A549 (cell line): Measurements from ENCODE around the gene PRTG. TPM values are rescaled to one million over a fixed set of nuclear protein-coding genes. Genes with fewer than 3 reads are reported as not detected.

Experiments
- ATAC-seq, 2 experiments: fragments of 200-7000 bp in 1 of 2; fragments of >200 bp in 1 of 2; cut with Nextera tagmentation in 1 of 2; cut with Tn5 transposase in 1 of 2; 3 replicates each; pipeline versions ENCODE4 v1.8.0 to v1.9.1; 2018 to 2020; ENCODE audit warnings: mild to moderate bottlenecking in 1 of 2, moderate library complexity in 1 of 2
- CTCF ChIA-PET: fragments of 300-600 bp; sonication (Branson Sonifier 250); formaldehyde crosslinking; extraction: SDS; loops from one replicate; lab custom pipeline; 2021; ENCODE audit warnings: antibody characterized with exemption, inconsistent platforms; lab: Yijun Ruan, JAX
- POLR2A ChIA-PET: fragments of 350-600 bp; formaldehyde crosslinking; extraction: SDS; loops from one replicate; lab custom pipeline; 2021; ENCODE audit warnings: antibody characterized with exemption, inconsistent platforms; lab: Yijun Ruan, JAX
- DNase-seq, 2 experiments: peaks; one replicate each; pipeline versions ENCODE4 v3.0.0 to v3.0.0-alpha.2; 2011 to 2016; ENCODE audit warnings: low read depth in 1 of 2, low spot score in 1 of 2
- FAIRE-seq: peaks from 2 replicates; lab custom pipeline; 2011; peaks lifted over from hg19 to GRCh38; lab: Jason Lieb, UNC
- H3K27ac ChIP-seq, 2 experiments: fragments of >200 bp; sonication (Bioruptor Twin); formaldehyde crosslinking; 3 replicates each; pipeline ENCODE4 v1.5.1; 2016 to 2017
- H3K4me1 ChIP-seq: fragments of >200 bp; sonication (Bioruptor Twin); formaldehyde crosslinking; 3 replicates; pipeline ENCODE4 v1.6.1; 2016
- H3K4me2 ChIP-seq: fragments of >200 bp; sonication (Bioruptor Twin); formaldehyde crosslinking; 3 replicates; pipeline ENCODE4 v1.6.1; 2016
- H3K4me3 ChIP-seq: fragments of >200 bp; sonication (Bioruptor Twin); formaldehyde crosslinking; 3 replicates; pipeline ENCODE4 v1.5.1; 2016
- H3K9me3 ChIP-seq: fragments of >200 bp; sonication (Bioruptor Twin); formaldehyde crosslinking; 3 replicates; pipeline ENCODE4 v1.6.1; 2016
- BHLHE40 ChIP-seq: IDR thresholded peaks from 2 replicates; pipeline ENCODE4 v1.6.1; 2012; ENCODE audit warnings: low read depth, low read length, inconsistent platforms
- CBX2 ChIP-seq: fragments of 200-600 bp; sonication (generic); IDR thresholded peaks from 2 replicates; pipeline ENCODE4 v1.6.1; 2016; ENCODE audit warnings: low read depth, mild to moderate bottlenecking, borderline replicate concordance
- CBX8 ChIP-seq: fragments of 200-600 bp; sonication (generic); IDR thresholded peaks from 2 replicates; pipeline ENCODE4 v1.6.1; 2016
- EHF ChIP-seq: fragments of 250-450 bp; sonication (Bioruptor Pico); IDR thresholded peaks from 2 replicates; pipeline ENCODE4 v1.5.0; 2020; ENCODE audit warnings: mild to moderate bottlenecking
- ESRRA ChIP-seq: fragments of 150-350 bp; IDR thresholded peaks from 2 replicates; pipeline ENCODE4 v1.6.1; 2014; ENCODE audit warnings: mild to moderate bottlenecking, low read length, borderline replicate concordance
- FOSB ChIP-seq: fragments of 250-450 bp; sonication (Bioruptor Pico); IDR thresholded peaks from 2 replicates; pipeline ENCODE4 v1.5.0; 2020; ENCODE audit warnings: mild to moderate bottlenecking, moderate library complexity
- FOXS1 ChIP-seq: fragments of 250-450 bp; sonication (Bioruptor Pico); IDR thresholded peaks from 2 replicates; pipeline ENCODE4 v1.5.0; 2020; ENCODE audit warnings: mild to moderate bottlenecking, moderate library complexity
- GATA3 ChIP-seq: IDR thresholded peaks from 2 replicates; pipeline ENCODE4 v1.6.1; 2012; ENCODE audit warnings: borderline replicate concordance
- HDAC2 ChIP-seq: fragments of 200-600 bp; sonication (generic); IDR thresholded peaks from 2 replicates; pipeline ENCODE4 v1.6.1; 2016
- HOXB5 ChIP-seq: fragments of 250-450 bp; sonication (Bioruptor Pico); IDR thresholded peaks from 2 replicates; pipeline ENCODE4 v1.5.0; 2020; ENCODE audit warnings: mild to moderate bottlenecking, moderate library complexity
- MAFK ChIP-seq: fragments of 450-650 bp; IDR thresholded peaks from 2 replicates; pipeline ENCODE4 v1.6.1; 2014; ENCODE audit not compliant: partially characterized antibody
- MYC ChIP-seq: IDR thresholded peaks from 2 replicates; pipeline ENCODE4 v1.6.1; 2012; ENCODE audit warnings: mild to moderate bottlenecking, inconsistent platforms, low read length, improper control_type of control experiment, borderline replicate concordance
- NPAS2 ChIP-seq: fragments of 250-450 bp; sonication (Bioruptor Pico); IDR thresholded peaks from 2 replicates; pipeline ENCODE4 v1.8.0; 2022; ENCODE audit warnings: mild to moderate bottlenecking, moderate library complexity, borderline replicate concordance
- NR3C1 ChIP-seq: fragments of >200 bp; sonication (Bioruptor Twin); formaldehyde crosslinking; IDR thresholded peaks from 3 replicates; pipeline ENCODE4 v1.6.1; 2017
- PHF8 ChIP-seq: fragments of 200-600 bp; sonication (generic); IDR thresholded peaks from 2 replicates; pipeline ENCODE4 v1.6.1; 2016; ENCODE audit warnings: low read depth, mild to moderate bottlenecking, antibody characterized with exemption, moderate library complexity, borderline replicate concordance
- RCOR1 ChIP-seq: fragments of 150-350 bp; IDR thresholded peaks from 2 replicates; pipeline ENCODE4 v1.6.1; 2014; ENCODE audit warnings: antibody characterized with exemption, low read length, low read depth
- SMC3 ChIP-seq: fragments of >200 bp; sonication (Bioruptor Twin); formaldehyde crosslinking; IDR thresholded peaks from 3 replicates; pipeline ENCODE4 v1.6.1; 2018; ENCODE audit warnings: inconsistent platforms
- ZNF302 ChIP-seq: fragments of 250-450 bp; sonication (Bioruptor Pico); IDR thresholded peaks from 2 replicates; pipeline ENCODE4 v1.9.0; 2021; ENCODE audit warnings: inconsistent platforms, mild to moderate bottlenecking, moderate library complexity
- ZSCAN20 ChIP-seq: fragments of 250-450 bp; sonication (Bioruptor Pico); IDR thresholded peaks from 2 replicates; pipeline ENCODE4 v1.8.0; 2022; ENCODE audit warnings: mild to moderate bottlenecking, moderate library complexity
- WGBS: methylation state at CpG from one replicate; pipeline ENCODE4 v1.1.6; 2017; ENCODE audit errors: missing lambda C conversion rate; 5-methylcytosine and 5-hydroxymethylcytosine counted together
- polyA plus RNA-seq, 4 experiments: library from polyadenylated mRNA; depleted of rRNA in 3 of 4; stranded (reverse); fragments of >200 nt; fragmentation: RNase III in 1 of 4; extraction: RNeasy Plus Mini Kit Qiagen cat#74134 plus additional on column Dnase treatment in 1 of 4; gene quantifications; 2 replicates in 3 of 4; 3 replicates in 1 of 4; pipeline ENCODE4 v1.2.3, GENCODE V29; 2011 to 2017
- TF ChIP-seq, protein P1 (sequence below): IDR thresholded peaks from 2 replicates; pipeline ENCODE4 v1.6.1; 2012
- TF ChIP-seq, protein P2 (sequence below): IDR thresholded peaks from 2 replicates; pipeline ENCODE4 v1.6.1; 2012

PRTG gene
- polyA plus RNA-seq, 2 of the 4 experiments (the other 2 are of a cell fraction): 5.5 to 10.7 TPM

DNA sequence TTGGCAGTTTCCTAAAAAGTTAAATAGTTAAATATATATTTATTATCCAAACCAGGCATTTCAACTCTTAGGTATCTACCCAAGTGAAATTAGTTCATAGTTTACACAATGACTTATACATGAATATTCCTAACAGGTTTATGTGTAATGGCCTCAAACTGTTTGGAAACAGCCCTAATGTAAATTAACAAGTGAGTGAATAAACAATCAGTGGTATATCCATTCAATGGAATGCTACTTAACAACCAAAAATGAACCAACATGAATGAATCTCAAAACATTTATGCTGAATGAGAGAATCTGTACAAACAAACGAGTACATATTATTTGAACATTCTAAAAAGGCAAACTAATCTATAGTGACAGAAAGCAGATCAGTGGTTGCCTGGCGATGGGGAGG, 33.5 kb downstream of the PRTG start:
- ChIA-PET POLR2A (no interaction called here), CTCF (no interaction called here)
- WGBS: 46% methylated on average over 2 of the region's 2 CpGs
- H3K4me2 ChIP-seq: no peak overlapping the region
- FAIRE-seq (no peak), ATAC-seq (no peak), DNase-seq (no peak)
- no peak overlapping the region for H3K27ac ChIP-seq
- H3K9me3 ChIP-seq: no peaks in the 10 kb centered on the region
- no peak for TF ChIP-seq CBX8
- no peak for TF ChIP-seq NR3C1
- TF ChIP-seq, protein P1, sequence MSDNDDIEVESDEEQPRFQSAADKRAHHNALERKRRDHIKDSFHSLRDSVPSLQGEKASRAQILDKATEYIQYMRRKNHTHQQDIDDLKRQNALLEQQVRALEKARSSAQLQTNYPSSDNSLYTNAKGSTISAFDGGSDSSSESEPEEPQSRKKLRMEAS: no peak
- TF ChIP-seq GATA3: no peak
- TF ChIP-seq EHF (CRISPR knock-in tag): no peak
- no peak for TF ChIP-seq ZSCAN20 (CRISPR knock-in tag)
- TF ChIP-seq FOXS1: no peak
- no peak for TF ChIP-seq BHLHE40
- no peak for TF ChIP-seq HDAC2
- TF ChIP-seq PHF8: no peak
- TF ChIP-seq MYC: no peak
- TF ChIP-seq ZNF302 (CRISPR knock-in tag): no peak
- no peak for TF ChIP-seq RCOR1
- no peak for TF ChIP-seq MAFK
- no peak for TF ChIP-seq ESRRA
- H3K4me3 ChIP-seq: no peak overlapping the region
- no peaks in the 10 kb centered on the region for H3K4me1 ChIP-seq

DNA sequence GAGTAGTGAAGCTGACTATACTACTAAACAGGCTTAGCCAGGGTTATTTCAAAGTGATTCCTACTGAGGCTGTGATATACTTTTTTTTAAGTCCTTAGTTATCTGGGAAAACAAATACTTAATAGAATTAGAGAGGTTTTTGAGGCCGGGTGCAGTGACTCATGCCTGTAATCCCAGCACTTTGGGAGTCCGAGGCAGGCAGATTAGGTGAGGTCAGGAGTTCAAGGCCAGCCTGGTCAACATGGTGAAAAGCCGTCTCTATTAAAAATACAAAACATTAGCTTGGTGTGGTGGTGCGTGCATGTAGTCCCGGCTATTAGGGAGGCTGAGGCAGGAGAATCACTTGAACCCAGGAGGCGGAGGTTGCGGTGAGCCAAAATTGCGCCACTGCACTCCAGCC, 34.2 kb downstream of the PRTG start:
- Histone ChIP-seq H3K27ac (no peak overlapping the region), H3K4me1 (peaks cover 5% of the 10 kb centered on the region; the same call in 1 of the 3 replicates), H3K9me3 (no peaks in the 10 kb centered on the region), H3K4me3 (no peak overlapping the region), H3K4me2 (no peak overlapping the region)
- DNase-seq: no peak
- ChIA-PET POLR2A (no interaction called here), CTCF (interaction anchor here (0.6 kb wide), 1 partner anchor 190 kb away, joined by 3 read pairs; no protein-coding TSS in a partner anchor)
- TF ChIP-seq, protein P2, sequence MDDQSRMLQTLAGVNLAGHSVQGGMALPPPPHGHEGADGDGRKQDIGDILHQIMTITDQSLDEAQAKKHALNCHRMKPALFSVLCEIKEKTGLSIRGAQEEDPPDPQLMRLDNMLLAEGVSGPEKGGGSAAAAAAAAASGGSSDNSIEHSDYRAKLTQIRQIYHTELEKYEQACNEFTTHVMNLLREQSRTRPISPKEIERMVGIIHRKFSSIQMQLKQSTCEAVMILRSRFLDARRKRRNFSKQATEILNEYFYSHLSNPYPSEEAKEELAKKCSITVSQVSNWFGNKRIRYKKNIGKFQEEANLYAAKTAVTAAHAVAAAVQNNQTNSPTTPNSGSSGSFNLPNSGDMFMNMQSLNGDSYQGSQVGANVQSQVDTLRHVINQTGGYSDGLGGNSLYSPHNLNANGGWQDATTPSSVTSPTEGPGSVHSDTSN: no peak
- TF ChIP-seq CBX2: no peak
- TF ChIP-seq NPAS2 (CRISPR knock-in tag): no peak
- no peak for TF ChIP-seq ZNF302 (CRISPR knock-in tag)
- 80% methylated on average over 8 of the region's 8 CpGs for WGBS
- no peak for FAIRE-seq
- no peak for ATAC-seq

DNA sequence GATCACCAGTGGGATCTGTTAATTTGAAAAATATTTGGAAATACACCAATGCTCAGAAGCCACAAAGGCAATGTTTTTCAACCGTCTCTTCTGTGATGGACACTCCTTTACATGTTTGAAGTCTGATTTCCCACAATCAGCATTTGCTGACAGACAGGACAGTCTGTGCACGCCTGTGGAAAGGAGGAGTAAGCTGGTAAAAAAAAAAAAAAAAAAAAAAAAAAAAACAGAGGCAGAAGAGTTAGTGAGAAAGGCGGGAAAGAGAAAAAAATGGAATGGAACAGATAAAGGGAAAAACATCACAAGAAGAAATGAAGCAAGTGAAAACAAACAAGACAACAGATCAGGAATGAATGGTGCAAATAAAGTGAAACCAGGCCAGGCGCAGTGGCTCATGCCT, 35.0 kb downstream of the PRTG start:
- TF ChIP-seq HOXB5 (CRISPR knock-in tag): no peak
- TF ChIP-seq SMC3: no peak
- ATAC-seq (no peak), FAIRE-seq (no peak), DNase-seq (no peak)
- peaks cover 6% of the 10 kb centered on the region; the same call in 1 of the 3 replicates for H3K4me1 ChIP-seq
- POLR2A ChIA-PET: no interaction called here
- CTCF ChIA-PET: interaction anchor here (0.6 kb wide), 1 partner anchor 191 kb away, joined by 3 read pairs; no protein-coding TSS in a partner anchor
- WGBS: 84% methylated on average over 4 of the region's 4 CpGs
- no peak overlapping the region for H3K4me3 ChIP-seq
- no peak overlapping the region for H3K27ac ChIP-seq
- H3K9me3 ChIP-seq: no peaks in the 10 kb centered on the region
- H3K4me2 ChIP-seq: no peak overlapping the region

DNA sequence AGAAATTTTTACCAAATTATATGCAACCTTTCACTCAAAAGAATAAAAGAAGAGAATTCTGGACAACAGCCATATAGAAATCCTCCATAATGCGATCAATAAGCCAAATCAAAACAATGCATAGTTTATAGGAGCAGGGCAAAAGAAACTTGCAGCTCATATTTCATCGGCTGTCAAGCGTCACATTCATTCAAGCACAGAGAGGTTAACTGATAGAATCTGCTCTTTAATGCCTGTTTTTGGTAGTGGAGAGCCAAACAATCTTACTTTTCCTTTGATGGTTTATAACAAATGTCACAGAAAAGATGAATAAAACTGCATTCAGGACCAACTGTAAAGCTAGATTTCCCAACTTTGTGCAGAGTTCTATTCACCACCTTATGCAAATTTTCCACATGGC, 35.4 kb downstream of the PRTG start:
- DNase-seq (no peak), ATAC-seq (no peak), FAIRE-seq (no peak)
- POLR2A ChIA-PET: no interaction called here
- TF ChIP-seq FOSB (CRISPR knock-in tag): no peak
- Histone ChIP-seq H3K4me3 (no peak overlapping the region), H3K4me2 (no peak overlapping the region), H3K27ac (no peak overlapping the region), H3K9me3 (no peaks in the 10 kb centered on the region), H3K4me1 (peaks cover 6% of the 10 kb centered on the region; the same call in 1 of the 3 replicates)
- 92% methylated on average over 3 of the region's 3 CpGs for WGBS
- CTCF ChIA-PET: interaction anchor here (0.7 kb wide), 1 partner anchor 211 kb away, joined by 3 read pairs; no protein-coding TSS in a partner anchor
